Body of pancreas (tissue), 4 donors: Measurements from ENCODE around the gene MED27. TPM values are rescaled to one million over a fixed set of nuclear protein-coding genes. Genes with fewer than 3 reads are reported as not detected.

Experiments
- ATAC-seq: fragments of 150-250 bp; one replicate; pipeline ENCODE4 v1.9.1; 2016
- DNase-seq, 4 donors: peaks; one replicate each; pipeline ENCODE4 v3.0.0-alpha.2; 2019
- H3K27ac ChIP-seq, 4 donors: fragments of 200-600 bp; sonication (generic); 1 replicate in 3 of 4; 2 replicates in 1 of 4; pipeline versions ENCODE4 v1.5.1 to v1.6.1; 2016 to 2019; ENCODE audit warnings: mild to moderate bottlenecking in 1 of 4, mixed read lengths in 1 of 4, moderate library complexity in 1 of 4
- H3K27me3 ChIP-seq, 2 donors: fragments of 200-600 bp; sonication (generic); one replicate each; pipeline ENCODE4 v1.6.0; 2016; ENCODE audit warnings: mild to moderate bottlenecking in 1 of 2
- H3K36me3 ChIP-seq, 2 donors: fragments of 200-600 bp; sonication (generic); replicated peaks in 1 of 2; 2 replicates each; pipeline ENCODE4 v1.5.1; 2016; ENCODE audit warnings: low read depth in 2 of 2; ENCODE audit not compliant: insufficient read depth in 1 of 2
- H3K4me1 ChIP-seq: fragments of 200-600 bp; sonication (generic); one replicate; pipeline ENCODE4 v1.6.0; 2016
- H3K4me3 ChIP-seq, 2 donors: fragments of 200-600 bp; sonication (generic); 1 replicate in 1 of 2; 2 replicates in 1 of 2; pipeline ENCODE4 v1.5.1; 2016 to 2019
- H3K9me3 ChIP-seq, 3 donors: fragments of 200-600 bp; sonication (generic); 1 replicate in 2 of 3; 2 replicates in 1 of 3; pipeline ENCODE4 v1.5.1; 2016
- POLR2A ChIP-seq, 3 donors: fragments of 450-650 bp; IDR thresholded peaks; one replicate each; pipeline ENCODE4 v1.6.1; 2016; ENCODE audit warnings: antibody characterized with exemption in 3 of 3, mild to moderate bottlenecking in 2 of 3
- WGBS, 2 donors: methylation state at CpG; one replicate each; pipeline ENCODE4 v1.1.5; 2017; 5-methylcytosine and 5-hydroxymethylcytosine counted together
- intact Hi-C: fragments of 100-400 bp; cut with DNase I; formaldehyde crosslinking; loops from one replicate; pipeline ENCODE4 v1.15.1; 2023
- total RNA-seq, 2 donors: library from RNA; depleted of rRNA; stranded (reverse); fragments of >200 nt; gene quantifications; one replicate each; pipeline ENCODE4 v1.1.0, GENCODE V29; 2016
- TF ChIP-seq, protein P1 (sequence below), 7 experiments: fragments of 450-650 bp in 4 of 7; fragments of 200-600 bp in 3 of 7; sonication (generic) in 3 of 7; IDR thresholded peaks; one replicate each; pipeline ENCODE4 v1.5.1; 2016 to 2019; ENCODE audit warnings: antibody characterized with exemption in 7 of 7

Gene MED27
- total RNA-seq, 2 donors from 2014 or later: 3.4 to 11.5 TPM

DNA sequence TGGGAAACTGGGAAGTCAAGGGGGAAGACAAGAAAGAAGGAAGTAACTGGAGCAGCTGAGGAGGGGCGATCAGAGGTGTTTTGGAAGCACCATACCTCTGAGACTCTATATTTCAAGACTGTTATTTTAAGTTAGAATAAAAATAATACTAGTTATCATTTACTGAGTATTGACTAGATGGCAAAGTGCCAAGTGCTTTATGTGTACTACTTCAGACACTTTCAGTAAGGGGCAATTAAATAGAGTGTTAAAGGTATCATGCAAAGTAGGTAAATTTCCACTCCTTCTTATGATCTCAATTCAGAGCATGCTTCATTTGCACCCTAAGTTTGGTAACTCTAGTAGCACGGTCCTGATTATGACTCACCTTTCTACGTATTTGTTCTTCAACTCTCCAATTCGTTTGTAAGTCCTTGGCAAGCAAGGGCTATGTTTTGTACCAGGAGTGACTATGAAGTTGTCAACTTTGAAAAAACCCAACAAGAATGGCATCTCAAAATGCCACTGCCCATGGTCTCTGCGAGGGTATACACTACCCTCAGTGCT, 187.4 kb downstream of the MED27 start:
- intact Hi-C loops: no loop called here
- Histone ChIP-seq H3K27me3 (no peaks in the 10 kb centered on the region), H3K36me3 (peaks cover 0 to 2% of the 10 kb centered on the region in 2 donors), H3K27ac (no peak overlapping the region), H3K9me3 (no peaks in the 10 kb centered on the region), H3K4me3 (no peak overlapping the region), H3K4me1 (no peaks in the 10 kb centered on the region)
- DNase-seq (no peak), ATAC-seq (no peak)
- 80% methylated on average over 5 of the region's 5 CpGs for WGBS, 2 donors
- TF ChIP-seq, protein P1, sequence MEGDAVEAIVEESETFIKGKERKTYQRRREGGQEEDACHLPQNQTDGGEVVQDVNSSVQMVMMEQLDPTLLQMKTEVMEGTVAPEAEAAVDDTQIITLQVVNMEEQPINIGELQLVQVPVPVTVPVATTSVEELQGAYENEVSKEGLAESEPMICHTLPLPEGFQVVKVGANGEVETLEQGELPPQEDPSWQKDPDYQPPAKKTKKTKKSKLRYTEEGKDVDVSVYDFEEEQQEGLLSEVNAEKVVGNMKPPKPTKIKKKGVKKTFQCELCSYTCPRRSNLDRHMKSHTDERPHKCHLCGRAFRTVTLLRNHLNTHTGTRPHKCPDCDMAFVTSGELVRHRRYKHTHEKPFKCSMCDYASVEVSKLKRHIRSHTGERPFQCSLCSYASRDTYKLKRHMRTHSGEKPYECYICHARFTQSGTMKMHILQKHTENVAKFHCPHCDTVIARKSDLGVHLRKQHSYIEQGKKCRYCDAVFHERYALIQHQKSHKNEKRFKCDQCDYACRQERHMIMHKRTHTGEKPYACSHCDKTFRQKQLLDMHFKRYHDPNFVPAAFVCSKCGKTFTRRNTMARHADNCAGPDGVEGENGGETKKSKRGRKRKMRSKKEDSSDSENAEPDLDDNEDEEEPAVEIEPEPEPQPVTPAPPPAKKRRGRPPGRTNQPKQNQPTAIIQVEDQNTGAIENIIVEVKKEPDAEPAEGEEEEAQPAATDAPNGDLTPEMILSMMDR (IDR thresholded peaks at IDR 0.05): no peak
- TF ChIP-seq POLR2A (IDR thresholded peaks at IDR 0.05): no peak

DNA sequence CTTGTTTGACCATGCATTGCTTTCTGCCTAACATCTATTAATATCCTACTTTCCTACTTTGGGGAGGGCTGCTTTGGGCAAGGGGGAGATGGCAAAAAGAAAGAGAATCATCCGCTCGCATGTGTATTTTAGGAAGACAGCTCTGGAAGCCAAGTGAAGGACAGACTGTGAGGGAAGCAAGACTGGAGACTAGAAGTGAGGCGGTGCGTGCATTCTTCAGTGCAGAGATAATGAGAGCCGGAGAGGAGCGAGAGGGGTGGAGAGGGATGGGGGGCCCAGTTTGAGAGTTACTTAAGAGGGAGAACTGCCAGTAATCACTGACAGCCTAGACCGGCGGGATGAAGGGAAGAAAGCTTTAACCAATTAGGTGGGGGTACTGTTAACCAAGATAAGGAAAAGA, 188.1 kb downstream of the MED27 start:
- intact Hi-C loops: no loop called here
- no peak for DNase-seq
- no peaks in the 10 kb centered on the region for H3K27me3 ChIP-seq
- no peak for TF ChIP-seq POLR2A (IDR thresholded peaks at IDR 0.05)
- TF ChIP-seq, protein P1 (IDR thresholded peaks at IDR 0.05): no peak
- no peak overlapping the region for H3K4me3 ChIP-seq
- 95 to 96% methylated on average over 8 of the region's 8 CpGs for WGBS, 2 donors
- H3K36me3 ChIP-seq: peaks cover 0 to 2% of the 10 kb centered on the region in 2 donors
- no peaks in the 10 kb centered on the region for H3K4me1 ChIP-seq
- no peak for ATAC-seq
- H3K9me3 ChIP-seq: no peaks in the 10 kb centered on the region
- no peak overlapping the region for H3K27ac ChIP-seq

DNA sequence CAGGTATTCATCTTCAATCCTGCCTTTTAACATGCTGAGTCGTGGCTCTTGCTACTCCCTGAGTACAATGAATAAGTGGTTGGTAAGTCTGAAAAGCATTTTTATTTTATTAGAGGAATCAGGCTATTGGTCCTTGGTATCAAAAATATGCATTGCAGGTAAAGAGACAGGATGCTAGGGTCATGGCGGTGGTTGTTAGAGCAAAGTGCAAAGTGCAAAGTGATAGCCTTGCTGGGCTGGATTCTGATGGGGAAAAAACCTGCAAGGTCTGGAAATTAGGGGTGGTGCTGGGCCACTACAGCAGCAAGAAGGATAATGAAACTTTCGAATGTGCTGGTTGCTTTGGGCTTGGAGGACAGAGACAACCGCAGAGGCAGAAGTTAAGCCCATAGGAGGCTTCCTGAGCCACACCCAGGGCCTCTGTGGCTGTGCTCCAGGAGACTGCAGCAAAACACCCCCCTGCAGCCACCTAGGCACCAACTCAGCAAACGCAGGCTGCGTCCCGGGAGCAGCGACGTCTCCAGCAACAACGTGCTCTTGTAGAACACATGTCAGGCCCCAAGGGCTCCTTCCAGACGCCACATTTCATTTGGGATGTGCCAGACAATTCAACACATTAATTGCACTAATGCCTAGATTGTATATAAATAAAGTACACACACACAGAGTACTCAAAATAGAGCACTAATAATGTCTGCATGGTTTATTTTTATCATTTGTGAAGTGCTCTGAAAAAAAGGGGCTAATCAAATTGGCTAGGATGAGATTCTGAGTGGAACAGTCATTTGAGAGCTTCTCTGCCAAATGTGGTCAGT, 190.0 kb downstream of the MED27 start:
- no peaks in the 10 kb centered on the region for H3K9me3 ChIP-seq
- H3K4me1 ChIP-seq: no peaks in the 10 kb centered on the region
- intact Hi-C loops: no loop called here
- H3K36me3 ChIP-seq: peaks cover 0 to 2% of the 10 kb centered on the region in 2 donors
- no peak for TF ChIP-seq POLR2A (IDR thresholded peaks at IDR 0.05)
- TF ChIP-seq, protein P1 (IDR thresholded peaks at IDR 0.05): no peak
- 75 to 81% methylated on average over 11 of the region's 11 CpGs for WGBS, 2 donors
- H3K27me3 ChIP-seq: no peaks in the 10 kb centered on the region
- H3K4me3 ChIP-seq: no peak overlapping the region
- DNase-seq (no peak), ATAC-seq (no peak)
- no peak overlapping the region for H3K27ac ChIP-seq

DNA sequence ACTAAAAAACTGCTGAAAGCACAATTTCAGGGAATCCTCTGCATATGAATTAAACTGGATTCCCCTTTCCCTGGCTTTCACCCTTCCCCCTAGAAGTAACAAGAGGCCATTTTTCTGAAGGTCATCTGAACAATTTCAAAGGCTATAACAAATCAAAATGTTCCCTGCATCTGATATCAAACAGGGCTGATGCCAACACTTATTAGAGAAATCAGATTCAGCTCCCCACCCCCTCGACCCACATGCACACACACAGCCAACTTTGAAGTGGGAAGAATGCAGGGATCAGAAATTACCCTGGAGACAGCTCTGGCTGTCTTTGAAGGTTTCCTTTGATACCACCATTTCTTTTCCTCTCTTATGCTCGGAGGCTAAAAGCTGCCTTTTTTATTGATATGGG, 190.7 kb downstream of the MED27 start:
- intact Hi-C loops: no loop called here
- TF ChIP-seq, protein P1 (IDR thresholded peaks at IDR 0.05): no peak
- TF ChIP-seq POLR2A (IDR thresholded peaks at IDR 0.05): no peak
- ATAC-seq: no peak
- H3K27ac ChIP-seq: no peak overlapping the region
- 58 to 79% methylated on average over 2 of the region's 2 CpGs for WGBS, 2 donors
- H3K27me3 ChIP-seq: no peaks in the 10 kb centered on the region
- H3K4me3 ChIP-seq: no peak overlapping the region
- no peaks in the 10 kb centered on the region for H3K4me1 ChIP-seq
- peaks cover 0 to 2% of the 10 kb centered on the region in 2 donors for H3K36me3 ChIP-seq
- no peak for DNase-seq
- H3K9me3 ChIP-seq: no peaks in the 10 kb centered on the region
